Activated T-helper 9 cell treated with anti-CD3 and anti-CD28 coated beads, Interleukin-2, amount 50 U/mL, for 16 hours (primary cell): Measurements from ENCODE around the gene RCHY1.
"Not testable (repeated sequence)": the region's sequence is repeated elsewhere in the genome, so short reads cannot be mapped to it uniquely, and the experiment has no call there.

Source experiments
- DNase-seq: peaks from one replicate; pipeline ENCODE4 v3.0.0-alpha.2; 2020; ENCODE audit warnings: low read depth

Gene RCHY1

DNA sequence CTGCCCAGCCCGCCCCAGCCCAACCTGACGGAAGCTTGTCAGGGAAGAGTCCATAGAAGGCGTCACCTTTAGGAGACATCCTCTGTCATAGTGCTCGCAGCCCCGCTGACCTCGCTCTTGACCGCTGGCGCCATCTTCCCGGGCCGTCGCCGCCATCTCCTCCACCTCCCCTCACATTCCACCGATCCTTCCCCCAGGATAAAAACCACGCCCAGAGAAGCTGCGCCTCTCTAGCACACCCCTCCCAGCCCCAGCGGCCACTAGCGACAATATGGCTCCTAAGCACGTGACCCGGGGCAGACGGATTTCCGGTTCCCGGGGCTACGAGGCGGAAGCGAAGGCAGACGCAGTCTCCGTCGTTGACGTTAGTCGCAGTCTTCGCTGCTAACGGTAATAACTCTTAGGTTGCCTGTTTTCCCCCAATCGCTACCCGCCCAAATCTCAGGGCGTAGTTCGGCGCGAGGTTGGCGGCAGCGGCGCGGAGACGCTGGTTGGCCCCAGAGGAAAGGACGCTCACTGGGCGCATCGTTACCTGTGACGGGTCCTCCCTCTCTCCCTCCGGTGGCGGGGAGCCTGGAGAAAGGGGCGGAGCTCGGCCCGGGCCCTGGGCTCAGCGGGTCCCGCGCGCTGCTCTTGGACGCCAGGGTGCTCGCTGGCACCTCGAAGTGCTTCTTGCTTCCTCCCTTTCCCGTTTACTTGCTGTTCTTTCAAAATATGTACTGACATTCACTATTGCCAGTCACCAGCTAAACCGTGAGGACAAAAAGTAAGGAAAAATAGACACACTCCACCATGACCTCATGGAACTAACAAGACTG, at the start of gene RCHY1, which contains the start of gene THAP6:
Gene RCHY1, minus strand, starts transcription at position 273 of the 818 bp plus-strand sequence. Its CDS starts 117 bp downstream, at position 156.
Gene THAP6, plus strand, starts transcription at position 343 of the 818 bp plus-strand sequence. CDS start 980 bp downstream, outside the sequence.
- peak; percentile 87 for DNase-seq

DNA sequence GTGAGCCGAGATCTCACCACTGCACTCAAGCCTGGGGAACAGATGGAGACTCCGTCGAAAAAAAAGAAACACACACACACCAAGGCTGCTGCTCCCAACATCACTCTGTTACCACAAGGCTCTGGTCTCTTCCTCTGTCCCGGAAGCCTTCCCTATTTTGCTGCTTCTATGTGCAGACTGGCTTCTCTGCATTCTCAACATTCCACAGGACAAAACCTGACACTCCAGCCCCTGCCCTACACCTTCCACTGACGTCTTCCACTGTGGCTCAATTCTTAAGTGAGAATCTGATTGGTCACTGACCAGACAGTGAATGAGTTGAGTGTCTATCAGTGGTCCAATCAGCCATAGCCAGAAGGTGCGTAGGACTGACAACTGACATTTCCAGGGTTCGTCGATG, 47.6 kb upstream of the RCHY1 start:
- no peak for DNase-seq

DNA sequence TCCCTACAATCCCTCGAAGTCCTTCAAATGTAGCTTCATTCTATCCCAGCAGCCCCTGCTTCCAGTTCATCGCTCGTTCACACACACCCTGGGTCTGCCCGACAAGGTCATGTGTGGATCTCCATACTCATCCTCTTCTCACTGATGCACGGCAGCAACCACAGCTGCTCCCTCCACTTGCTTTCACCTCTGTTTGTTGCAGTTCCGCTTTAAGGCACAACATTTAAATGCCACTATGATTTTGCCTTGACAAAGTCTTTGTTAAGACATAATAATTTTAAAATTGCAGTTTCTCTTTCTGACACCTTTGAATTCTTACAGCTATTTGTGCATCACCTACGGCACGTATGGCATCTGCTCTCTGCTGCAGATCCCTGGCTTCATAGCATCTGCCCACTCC, 43.5 kb upstream of the RCHY1 start:
- no peak for DNase-seq

DNA sequence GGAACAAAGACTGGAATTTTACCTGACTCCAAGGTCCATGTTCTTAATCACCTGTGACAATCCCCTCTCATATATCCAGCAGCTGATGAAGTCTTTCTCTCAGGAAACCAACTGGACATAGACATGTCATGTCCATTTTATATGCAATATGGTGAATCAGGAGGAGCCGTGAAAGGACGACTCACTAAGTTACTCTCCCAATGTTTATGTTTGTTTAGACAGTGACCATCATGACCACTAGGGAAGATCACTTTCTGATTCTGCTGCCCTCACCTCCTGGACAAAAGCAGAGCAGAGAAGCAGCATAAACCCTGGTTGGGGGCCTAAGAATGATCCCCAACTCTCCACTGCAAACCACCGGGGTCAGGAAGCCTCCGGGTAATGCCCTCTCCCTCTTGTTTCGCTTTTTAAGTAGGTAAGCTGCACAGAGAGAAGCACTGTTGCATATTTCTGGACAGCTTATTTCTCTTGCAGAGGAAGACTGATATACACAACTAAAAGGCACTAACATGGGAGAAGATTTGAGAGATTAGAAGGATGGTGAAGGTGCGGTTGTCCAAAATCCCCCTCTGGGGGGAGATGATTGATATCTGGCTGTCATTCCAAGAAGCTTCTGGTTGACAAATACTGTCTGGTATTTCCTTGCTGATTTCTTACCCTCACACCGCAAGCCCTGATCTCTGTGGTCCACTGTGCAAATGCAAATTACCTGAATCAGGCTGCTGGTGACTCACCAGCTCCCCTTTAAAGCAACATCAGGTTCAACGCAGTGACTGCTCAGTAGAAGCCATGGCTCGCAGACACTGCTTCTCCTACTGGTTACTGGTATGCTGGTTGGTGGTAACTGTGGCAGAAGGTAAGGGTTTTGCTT, 41.3 kb upstream of the RCHY1 start, which contains the start of gene ODAPH:
Gene ODAPH, plus strand, starts transcription at position 773 of the 871 bp plus-strand sequence. Its CDS starts 17 bp downstream, at position 790.
- peak; percentile 19 for DNase-seq

DNA sequence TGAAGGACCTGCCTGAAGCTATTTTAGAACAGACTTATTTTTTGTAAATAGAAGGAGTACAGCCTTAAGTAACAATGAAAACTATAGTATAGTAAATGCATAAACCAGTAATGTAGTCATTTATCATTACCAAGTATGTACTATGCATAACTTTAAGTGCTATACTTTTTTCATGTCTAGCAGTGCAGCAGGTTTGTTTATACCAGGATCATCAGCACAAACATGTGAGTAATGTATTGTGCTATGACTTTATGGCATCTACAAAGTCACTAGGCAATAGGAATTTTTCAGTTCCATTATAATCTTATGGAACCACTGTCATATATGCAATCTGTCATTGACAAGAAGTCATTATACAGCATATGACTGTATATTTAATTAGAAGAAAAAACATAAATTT, 38.2 kb upstream of the RCHY1 start:
- DNase-seq = no peak

DNA sequence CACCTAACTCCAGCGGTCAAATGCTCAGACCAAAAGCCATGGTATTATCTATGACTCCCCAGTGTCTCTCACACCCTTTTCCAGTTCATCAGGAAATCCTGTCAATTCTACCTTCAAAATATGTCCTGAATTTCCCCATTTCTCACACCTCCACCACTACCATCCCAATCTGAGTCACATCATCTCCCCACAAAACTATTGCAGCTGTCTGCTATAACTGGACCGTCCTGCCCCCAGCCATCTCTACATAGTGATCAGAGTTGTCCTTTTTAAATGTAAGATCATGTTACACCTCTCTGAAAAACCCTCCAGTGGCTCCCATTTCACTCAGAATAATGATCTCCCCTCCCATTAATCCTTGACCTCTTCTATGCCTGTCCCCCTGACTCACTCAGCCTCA, 34.8 kb upstream of the RCHY1 start:
- no peak for DNase-seq

DNA sequence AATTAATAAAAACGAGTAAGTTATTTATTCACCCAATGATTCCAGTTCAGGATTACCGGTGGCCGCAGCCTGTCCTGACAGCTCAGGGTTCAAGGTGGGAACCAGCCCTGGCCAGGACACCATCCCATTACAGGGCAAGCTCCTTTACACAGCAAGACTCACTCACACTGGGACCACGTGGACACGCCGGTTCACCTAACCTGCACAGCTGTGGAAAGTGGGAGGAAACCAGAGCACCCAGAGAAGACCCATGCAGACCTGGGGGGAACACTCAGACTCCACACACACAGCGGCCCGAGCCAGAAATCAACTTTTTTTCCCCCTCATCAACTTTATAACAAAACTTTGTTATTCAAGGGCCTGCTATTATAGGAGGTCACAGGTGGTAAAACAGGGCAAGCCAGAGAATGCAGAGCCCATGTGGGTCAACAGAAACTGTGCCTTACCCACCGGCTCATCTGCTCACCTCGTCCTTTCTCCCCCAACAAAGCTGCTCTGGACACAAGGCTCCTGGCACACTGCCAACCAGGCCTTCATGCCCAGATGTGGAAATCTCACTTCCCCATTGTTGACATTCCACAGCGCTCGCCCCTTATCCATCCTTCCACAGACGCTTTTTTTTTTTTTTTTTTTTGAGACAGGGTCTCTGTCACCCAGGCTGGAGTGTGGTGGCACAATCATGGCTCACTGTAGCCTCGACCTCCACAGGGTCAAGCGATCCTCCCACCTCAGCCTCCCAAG, 33.6 kb upstream of the RCHY1 start:
- no peak for DNase-seq

DNA sequence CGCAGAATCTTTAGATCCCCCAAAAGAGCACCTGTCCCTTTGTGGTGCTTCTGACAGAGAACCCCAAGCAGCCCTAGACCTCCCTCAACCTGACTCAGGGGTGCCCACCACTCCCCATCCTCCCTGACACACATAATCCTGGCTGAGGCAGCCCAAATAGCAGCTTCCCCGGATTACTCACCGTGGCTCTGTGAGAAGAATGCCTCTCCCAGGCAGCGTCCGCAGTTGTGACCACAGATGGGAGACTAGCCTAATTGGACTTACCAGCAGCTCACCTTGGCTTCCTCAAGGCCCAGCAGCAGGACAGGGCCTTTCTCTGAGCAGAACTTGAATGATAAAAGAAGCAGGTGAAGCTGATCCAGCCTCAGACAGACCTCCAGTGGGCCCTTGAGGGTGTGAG, 31.3 kb upstream of the RCHY1 start:
- no peak for DNase-seq

DNA sequence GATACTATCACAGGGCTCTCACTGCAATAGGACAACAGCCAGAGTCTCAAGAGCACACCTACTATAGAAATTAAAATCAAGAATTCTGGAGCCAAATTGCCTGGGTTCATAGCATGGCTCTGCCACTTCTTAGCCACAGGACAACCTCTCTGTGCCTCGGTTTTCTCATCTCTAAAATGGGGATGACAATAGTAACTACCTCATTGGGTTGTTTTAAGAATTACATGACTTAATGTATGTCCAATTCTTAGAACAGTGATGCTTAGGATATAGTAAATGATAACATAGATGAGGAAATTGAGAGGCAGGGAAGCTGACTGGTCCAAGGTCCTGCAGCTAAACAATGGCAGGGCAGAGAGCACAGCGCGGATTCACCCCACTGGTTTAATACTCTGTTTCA, 30.7 kb upstream of the RCHY1 start:
- DNase-seq = no peak

DNA sequence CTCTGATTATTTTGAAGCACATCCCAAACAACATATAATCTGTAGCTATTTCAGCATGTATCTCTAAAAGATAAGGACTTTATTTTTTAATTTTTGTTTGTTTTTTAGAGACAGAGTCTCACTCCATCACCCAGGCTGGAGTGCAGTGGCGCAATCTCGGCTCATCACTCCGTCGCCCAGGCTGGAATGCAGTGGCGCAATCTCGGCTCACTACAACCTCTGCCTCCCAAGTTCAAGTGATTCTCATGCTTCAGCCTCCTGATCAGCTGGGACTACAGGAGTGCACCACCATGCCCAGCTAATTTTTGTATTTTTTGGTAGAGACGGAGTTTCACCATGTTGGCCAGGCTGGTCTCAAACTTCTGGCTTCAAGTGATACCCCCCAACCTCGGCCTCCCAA, 30.0 kb upstream of the RCHY1 start:
- not testable (repeated sequence) for DNase-seq

DNA sequence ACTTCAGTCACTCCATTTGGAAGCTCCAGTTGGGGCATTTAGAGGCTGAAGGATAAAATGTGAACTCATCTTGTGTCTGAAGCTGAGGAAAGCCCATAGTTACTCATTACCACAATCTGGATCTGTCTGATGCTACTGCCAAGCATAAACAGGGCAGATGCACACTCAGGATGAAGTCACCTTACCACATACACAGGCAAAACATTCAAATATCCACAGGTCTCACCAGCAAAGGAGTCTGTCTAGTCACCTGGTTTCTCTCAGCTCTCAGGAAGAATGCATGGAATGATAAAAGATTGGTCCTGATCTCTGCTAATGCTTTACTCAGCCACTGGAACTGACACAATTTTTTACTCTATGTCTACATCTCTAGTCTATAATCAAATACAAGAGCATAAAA, 28.6 kb upstream of the RCHY1 start:
- no peak for DNase-seq

DNA sequence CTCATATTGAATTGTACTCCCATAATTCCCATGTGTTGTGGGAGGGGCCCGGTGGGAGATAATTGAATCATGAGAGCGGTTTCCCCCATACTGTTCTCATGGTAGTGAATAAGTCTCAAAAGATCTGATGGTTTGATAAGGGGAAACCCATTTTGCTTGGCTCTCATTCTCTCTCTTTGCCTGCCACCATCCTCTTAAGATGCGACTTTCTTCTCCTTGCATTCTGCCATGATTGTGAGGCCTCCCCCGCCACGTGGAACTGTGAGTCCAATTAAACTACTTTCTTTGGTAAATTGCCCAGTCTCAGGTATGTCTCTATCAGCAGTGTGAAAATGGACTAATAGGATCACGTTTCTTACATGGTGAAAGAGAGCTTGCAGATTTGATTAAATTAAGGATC, 23.1 kb upstream of the RCHY1 start:
- DNase-seq = not testable (repeated sequence)

DNA sequence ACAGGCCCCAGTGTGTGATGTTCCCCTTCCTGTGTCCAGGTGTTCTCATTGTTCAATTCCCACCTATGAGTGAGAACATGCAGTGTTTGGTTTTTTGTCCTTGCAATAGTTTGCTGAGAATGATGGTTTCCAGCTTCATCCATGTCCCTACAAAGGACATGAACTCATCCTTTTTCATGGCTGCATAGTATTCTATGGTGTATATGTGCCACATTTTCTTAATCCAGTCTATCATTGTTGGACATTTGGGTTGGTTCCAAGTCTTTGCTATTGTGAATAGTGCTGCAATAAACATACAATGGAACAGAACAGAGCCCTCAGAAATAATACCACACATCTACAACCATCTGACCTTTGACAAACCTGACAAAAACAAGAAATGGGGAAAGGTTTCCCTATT, 19.7 kb upstream of the RCHY1 start:
- not testable (repeated sequence) for DNase-seq

DNA sequence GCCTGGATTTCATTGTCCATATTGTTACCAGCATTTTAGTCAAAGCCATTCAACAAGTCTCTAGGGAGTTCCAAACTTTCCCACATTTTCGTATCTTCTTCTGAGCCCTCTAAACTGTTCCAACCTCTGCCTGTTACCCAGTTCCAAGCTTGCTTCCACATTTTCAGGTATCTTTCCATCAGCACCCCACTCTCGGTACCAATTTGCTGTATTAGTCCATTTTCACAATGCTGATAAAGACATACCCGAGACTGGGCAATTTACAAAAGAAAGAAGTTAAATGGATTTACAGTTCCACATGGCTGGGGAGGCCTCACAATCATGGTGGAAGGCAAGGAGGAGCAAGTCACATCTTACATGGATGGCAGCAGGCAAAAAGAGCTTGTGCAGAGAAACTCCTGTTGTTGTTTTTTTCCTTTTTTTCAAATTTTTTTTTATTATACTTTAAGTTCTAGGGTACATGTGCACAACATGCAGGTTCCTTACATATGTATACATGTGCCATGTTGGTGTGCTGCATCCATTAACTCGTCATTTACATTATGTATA, 19.2 kb upstream of the RCHY1 start:
- not testable (repeated sequence) for DNase-seq

DNA sequence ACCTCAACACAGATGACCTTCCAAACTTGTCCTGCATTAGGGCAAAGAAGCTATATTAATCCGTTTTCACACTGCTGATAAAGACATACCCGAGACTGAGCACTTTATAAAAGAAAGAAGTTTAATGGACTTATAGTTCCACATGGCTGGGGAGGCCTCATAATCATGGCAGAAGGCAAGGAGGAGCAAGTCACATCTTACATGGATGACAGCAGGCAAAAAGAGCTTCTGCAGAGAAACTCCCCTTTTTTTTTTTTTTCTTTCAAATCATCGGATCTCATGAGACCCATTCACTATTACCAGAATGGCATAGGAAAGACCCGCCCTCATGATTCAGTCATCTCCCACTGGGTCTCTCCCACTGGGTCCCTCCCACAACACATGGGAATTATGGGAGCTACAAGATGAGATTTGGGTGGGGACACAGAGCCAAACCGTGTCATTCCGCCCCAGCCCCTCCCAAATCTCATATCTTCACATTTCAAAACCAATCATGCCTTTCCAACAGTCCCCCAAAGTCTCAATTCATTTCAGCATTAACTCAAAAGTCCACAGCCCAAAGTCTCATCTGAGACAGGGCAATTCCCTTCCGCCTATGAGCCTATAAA, 17.4 kb upstream of the RCHY1 start:
- not testable (repeated sequence) for DNase-seq

DNA sequence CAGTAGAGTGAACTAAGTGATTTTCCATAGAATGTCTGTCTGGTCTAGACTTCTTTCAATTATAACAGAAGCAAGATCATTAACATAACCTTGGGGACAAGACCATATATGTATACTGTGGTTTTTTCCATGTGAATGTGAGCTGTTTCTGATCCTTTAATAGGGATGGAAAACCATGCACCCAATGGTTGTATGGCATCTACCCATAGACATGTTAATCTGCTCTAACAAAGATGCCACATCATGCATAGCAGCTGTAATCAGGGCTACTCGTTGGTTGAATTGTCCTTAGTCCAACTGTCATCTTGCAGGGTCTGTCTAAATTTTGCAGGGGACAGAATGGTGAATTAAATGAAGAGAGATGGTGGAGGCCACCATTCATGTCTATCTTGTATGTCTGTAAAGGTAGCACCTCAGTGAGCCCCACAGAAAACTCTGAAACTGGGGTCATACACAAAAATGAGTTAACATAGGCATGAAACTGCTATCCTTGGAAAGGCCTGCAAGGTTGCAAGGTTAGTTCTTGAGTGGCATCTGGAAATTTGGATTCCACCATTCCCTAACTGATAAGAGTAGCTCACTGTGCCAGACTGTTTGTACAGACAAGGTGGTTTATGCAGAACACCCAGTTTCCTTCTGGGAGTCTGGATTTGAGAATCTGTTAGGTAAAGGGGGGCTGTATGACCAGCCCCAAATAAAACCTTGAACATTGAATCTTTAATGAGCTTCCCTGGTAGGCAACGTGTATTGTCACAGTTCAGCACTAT, 16.5 kb upstream of the RCHY1 start:
- no peak for DNase-seq

DNA sequence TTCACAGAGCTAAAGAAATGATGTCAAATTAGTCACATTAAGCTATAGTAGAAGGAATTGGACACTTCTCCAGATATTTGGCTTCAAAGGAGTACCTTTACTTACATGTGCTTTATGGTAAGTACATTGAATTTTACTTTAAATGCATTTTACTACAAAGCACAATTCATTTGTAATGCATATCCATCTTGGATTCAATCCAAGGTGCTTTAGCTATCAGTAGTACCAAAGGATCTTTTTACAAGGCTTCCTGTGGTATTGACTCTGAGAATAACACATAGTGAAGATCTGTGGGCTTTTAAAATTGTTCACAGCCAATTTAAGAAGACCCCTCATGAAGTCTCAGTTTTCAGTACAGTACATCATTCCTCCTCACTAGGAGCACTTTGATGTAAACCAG, 13.3 kb upstream of the RCHY1 start:
- DNase-seq = no peak

DNA sequence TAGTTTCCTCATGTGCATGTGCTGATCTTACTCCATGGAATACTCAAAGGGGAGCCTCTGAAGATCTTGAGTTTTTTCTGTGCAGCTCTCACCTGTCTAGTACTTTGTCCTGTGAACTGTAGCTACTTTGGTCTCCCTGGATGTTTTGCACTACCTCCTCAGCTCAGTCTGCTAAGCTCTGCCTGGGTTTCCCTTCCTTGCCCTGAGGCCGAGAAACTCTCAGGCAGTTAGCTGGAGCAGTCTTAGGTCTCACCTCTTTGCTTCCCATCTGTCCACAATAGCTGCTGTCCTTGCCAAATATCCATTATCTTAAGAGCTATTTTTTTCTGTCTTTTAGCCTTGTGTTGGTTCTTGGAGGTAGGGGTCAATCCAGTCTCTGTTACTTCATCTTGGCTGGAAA, 11.7 kb upstream of the RCHY1 start:
- DNase-seq = no peak

DNA sequence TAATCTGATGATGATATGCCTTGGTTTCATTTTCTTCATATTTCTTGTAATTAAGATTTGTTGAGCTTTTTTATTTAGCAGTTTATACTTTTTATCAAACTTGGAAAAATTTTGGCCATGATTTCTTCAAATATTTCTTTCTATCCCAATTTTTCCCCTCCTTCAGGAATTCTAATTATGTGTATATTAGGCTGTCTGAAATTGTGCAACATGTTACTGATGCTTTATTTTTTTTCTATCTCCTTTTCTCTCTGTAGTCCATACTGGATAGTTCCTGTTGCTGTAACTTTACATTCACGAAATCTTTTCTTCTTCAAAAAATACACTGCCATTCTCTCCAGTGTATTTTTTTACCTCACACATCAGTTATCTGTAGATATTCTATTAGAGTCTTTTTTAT, 10.9 kb upstream of the RCHY1 start:
- no peak for DNase-seq

DNA sequence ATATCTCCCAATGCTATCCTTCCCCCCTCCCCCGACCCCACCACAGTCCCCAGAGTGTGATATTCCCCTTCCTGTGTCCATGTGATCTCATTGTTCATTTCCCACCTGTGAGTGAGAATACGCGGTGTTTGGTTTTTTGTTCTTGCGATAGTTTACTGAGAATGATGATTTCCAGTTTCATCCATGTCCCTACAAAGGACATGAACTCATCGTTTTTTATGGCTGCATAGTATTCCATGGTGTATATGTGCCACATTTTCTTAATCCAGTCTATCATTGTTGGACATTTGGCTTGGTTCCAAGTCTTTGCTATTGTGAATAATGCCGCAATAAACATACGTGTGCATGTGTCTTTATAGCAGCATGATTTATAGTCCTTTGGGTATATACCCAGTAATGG, 5.2 kb upstream of the RCHY1 start:
- not testable (repeated sequence) for DNase-seq

DNA sequence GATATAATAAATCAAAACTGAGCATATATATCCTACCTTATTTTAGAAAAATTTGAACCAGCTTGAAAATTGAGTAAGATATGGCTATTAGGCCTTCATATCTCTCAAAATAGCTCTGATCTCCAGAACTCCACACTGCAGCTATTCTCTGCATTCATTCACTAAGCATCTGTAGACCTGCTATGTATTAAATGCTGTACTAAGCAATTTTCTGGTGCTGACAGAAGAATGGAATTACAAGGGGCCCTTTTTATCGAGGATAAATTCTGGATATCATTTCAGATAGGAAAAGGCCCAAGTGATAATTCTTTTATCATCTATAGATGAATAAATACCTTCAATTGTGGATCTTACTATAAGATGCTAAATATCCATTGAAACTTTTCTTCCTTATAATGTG, 1.9 kb upstream of the RCHY1 start:
- no peak for DNase-seq
